ENCODE results near the gene NOD2.
A peak's percentile ranks its signal among the peaks of the same experiment; 100 is the strongest.

The NOD2 gene

GRCh38 chr16:50718061-50718760 is 24.8 kb downstream of the NOD2 start:
- no peak for DNase-seq

GRCh38 chr16:50718761-50719400 is 25.5 kb downstream of the NOD2 start:
- DNase-seq: no peak

GRCh38 chr16:50719401-50720337 is 26.3 kb downstream of the NOD2 start:
- DNase-seq: no peak

DNA sequence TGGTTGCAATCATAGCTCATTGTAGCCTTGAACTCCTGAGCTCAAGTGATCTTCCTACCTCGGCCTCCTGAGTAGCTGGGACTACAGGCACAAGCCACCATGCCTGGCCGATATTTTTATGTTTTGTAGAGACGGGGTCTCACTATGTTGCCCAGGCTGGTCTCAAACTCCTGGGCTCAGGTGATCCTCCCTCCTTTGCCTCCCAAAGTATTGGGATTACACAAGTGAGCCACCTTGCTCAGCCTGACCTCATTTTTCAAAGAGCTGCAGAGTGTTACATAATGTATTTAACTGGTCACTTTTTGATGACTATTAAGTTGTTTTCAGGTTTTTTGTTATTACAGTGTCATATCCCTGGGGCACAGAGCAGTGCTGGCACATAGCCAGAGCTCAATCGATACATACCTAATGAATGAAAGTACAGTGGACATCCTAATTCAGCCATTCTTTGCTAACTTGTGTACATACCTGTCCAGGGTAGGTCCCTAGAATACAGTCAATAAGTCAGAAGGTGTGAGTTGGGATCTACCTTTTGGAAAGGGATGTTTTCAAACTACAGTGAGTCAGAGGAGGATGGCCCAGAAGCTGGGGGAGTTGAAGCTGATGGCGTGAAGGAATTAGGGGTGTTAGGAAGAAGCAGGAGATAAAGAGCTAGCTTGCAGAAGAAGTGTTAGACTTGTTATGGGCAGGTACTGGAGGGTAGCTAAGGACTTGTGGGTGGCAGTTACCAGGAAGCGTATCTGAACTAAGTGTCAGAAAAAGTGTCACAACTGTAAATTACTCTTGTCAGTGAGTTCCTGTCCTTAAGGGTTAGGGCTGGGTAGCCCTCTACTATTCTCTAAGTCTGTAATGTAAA is 28.4 kb downstream of the NOD2 start:
- no peak for DNase-seq

- no peak for DNase-seq
Measured at GRCh38 chr16:50722405-50722737, 29.0 kb downstream of the NOD2 start.

GRCh38 chr16:50722960-50723359 is 29.6 kb downstream of the NOD2 start:
- no peak for DNase-seq

DNA sequence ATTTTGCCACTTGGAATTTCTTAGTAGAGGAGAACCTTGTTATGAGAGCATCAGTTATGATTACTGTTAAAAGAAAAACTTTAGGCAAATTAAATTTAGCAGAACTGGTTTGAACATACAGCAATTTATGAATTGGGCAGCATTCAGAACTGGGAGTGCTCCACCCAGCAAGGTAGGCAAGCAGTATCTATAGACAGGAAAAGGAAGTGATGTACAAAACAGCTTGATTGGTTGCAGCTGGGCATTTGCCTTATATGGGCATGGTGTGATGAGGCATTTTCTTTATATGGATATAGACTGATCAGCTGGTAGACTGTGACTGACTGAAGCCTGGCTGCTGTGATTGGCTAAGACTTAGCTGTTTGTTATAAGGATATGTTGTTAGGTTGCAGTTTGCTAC is 30.9 kb downstream of the NOD2 start:
- DNase-seq: no peak

- DNase-seq: no peak
Measured at GRCh38 chr16:50731130-50731988, 38.0 kb downstream of the NOD2 start.

DNA sequence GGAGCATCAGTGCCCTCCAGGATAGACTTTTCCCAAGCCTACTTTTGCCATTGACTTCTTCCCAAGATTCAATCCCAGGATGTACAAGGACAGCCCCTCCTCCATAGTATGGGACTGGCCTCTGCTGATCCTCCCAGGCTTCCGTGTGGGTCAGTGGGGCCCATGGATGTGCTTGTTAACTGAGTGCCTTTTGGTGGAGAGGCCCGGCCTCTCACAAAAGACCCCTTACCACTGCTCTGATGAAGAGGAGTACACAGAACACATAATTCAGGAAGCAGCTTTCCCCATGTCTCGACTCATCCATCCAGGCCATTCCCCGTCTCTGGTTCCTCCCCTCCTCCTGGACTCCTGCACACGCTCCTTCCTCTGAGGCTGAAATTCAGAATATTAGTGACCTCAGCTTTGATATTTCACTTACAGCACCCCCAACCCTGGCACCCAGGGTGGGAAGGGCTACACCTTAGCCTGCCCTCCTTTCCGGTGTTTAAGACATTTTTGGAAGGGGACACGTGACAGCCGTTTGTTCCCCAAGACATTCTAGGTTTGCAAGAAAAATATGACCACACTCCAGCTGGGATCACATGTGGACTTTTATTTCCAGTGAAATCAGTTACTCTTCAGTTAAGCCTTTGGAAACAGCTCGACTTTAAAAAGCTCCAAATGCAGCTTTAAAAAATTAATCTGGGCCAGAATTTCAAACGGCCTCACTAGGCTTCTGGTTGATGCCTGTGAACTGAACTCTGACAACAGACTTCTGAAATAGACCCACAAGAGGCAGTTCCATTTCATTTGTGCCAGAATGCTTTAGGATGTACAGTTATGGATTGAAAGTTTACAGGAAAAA is 38.8 kb downstream of the NOD2 start:
- DNase-seq: no peak

GRCh38 chr16:50733468-50733867 is 40.1 kb downstream of the NOD2 start:
- no peak for DNase-seq

- no peak for DNase-seq
Measured at GRCh38 chr16:50735629-50736122, 42.3 kb downstream of the NOD2 start.

- no peak for DNase-seq
Measured at GRCh38 chr16:50736448-50736847, 43.0 kb downstream of the NOD2 start.

- DNase-seq: no peak
Measured at GRCh38 chr16:50737420-50737959, 44.1 kb downstream of the NOD2 start.

DNA sequence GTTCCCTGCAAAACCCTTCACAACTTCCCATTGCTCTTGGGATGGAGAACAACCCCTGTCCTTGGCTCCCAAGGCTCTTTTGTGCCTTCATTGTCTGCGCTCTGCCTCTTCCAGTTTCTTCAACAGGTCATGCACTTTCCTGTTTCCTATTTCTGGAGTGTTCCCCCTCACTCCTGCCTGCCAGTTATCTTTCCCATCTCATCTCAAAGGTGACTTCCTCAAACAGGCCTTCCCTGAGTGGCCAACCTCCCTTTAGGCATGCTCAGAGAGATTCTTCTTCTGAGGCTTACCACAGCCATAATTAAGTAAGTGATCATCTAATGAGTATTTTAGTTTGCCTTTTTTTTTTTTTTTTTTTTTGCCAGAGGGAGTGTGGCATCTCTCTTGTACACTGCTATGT is 45.6 kb downstream of the NOD2 start:
- no peak for DNase-seq

DNA sequence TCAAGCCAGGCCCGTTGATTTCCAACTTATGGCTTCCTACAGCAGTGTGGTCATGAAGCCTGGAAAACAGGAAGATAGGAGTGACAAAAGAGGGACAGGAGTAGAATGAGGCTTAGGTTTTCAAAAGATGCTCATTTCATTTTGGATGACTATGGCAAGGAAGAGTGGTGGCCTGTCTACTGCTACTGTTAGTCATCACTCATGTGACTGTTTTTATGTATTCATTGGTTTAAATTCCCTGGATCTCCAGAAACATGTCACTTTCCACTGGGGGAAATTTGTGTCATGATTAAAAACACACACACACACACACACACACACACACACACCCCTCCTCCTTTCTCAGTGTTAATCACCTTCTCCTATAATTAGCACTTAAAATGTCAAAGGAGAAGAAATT is 47.3 kb downstream of the NOD2 start:
- no peak for DNase-seq

- DNase-seq: no peak
Measured at GRCh38 chr16:50741225-50741780, 47.9 kb downstream of the NOD2 start.

GRCh38 chr16:50741781-50742575 is 48.6 kb downstream of the NOD2 start, which contains the start of gene CYLD:
Gene CYLD (plus strand): TSS chr16:50742086. CDS start chr16:50749699, 7,613 bp downstream.
- peak; percentile 98 for DNase-seq

GRCh38 chr16:50742576-50743200 is 49.3 kb downstream of the NOD2 start:
- peak; percentile 56 for DNase-seq
